Renal cortex interstitium (tissue), 11 donors: ENCODE measurements around the gene CLEC4G. TPM values are rescaled to one million over a fixed set of nuclear protein-coding genes. Genes with fewer than 3 reads are reported as not detected.
"Not testable (repeated sequence)": the region's sequence is repeated elsewhere in the genome, so short reads cannot be mapped to it uniquely, and the experiment has no call there.

Source experiments
- DNase-seq, 11 donors: peaks; one replicate each; pipeline ENCODE4 v3.0.0-alpha.2; 2013; ENCODE audit warnings: low read depth in 9 of 11, low spot score in 4 of 11; ENCODE audit errors: extremely low read depth in 1 of 11
- polyA plus RNA-seq, 3 donors: library from polyadenylated mRNA; unstranded; fragments of 120-200 nt; gene quantifications; one replicate each; pipeline ENCODE4 v1.2.1, GENCODE V29; 2013; ENCODE audit not compliant: insufficient read length in 3 of 3

CLEC4G gene
- polyA plus RNA-seq, 3 donors = 0.17 TPM; not detected in 2

DNA sequence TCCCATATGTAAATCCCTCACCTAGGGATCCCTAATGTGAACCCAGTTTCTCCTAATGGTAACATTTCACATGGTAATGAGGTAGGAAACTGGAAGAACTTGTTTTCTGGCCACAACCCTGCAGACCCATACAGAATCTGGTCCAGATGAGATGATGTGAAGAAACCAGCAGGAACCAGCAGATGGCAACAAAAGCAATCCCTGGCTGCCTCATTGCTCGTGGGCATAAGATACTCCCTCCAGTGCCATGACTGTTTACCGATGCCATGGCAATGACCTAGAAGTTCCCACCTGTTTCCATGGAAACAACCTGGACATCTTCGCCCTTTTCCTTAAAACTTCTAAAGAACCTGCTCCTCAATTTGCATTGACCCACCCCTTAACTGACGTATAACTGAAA is 16.8 kb upstream of the CLEC4G start:
- peak in 6 of 11 donors; percentile 13 to 48 (median 36) for DNase-seq

DNA sequence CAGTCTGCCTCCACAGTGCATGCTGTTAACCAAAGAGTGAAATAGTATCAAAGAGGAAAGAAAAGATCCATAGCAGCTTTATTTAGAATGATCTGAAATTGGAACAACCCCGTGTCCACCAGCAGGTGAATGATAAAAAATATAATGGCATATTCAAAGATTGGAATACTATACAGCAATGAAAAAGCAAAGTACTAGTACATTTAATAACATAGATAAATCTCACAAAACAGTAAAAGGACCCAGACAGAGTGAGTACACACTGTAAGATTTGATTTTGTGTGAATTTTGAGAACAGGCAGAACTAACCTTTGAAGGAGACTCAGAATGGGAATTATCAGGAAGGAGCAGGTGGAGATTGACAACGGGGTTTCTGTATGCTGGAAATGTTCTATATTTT is 16.3 kb upstream of the CLEC4G start:
- DNase-seq = no peak

DNA sequence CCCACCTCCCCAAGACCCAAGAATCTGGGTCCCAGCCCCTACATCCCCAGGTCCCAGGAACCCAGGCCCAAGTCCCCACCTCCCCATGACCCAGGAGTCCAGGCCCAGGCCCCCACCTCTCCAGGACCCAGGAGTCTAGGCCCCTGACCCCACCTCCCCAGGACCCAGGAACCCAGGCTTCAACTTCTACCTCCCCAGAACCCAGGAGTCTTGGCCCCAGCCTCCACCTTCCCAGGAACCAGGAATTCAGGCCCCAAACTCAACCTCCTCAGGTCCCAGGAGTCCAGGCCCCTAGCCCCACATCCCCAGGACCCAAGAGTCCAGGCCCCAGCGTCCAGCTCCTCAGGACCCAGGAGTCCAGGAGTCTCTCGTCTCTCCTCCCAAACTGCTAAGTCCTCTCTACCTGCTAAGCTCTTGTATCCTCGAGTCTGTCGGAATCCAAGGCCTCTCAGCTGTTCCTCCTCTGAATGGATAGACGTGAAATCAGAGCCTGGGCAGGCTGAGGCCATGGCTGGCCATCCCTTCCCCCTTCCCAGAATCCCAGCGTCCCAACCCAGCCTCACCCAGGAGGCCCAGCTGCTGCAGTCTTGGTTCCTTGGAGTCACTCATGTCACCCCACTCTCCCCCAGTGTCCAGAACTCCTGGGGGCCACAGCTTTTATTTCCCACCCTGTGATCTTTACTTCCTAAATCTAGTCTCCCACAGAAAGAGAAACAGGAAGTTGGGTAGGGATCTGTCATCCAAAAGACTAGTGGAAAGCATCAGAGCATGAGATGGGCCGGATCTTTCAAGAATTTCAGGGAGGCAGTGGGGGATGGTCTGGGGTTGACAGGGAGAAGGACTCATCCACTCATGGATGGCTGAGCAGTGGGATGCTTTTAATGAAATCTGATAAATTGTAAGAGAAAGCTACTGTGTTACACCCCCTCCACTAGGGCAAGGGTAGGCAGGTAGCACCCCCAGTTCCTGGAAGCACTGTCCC is 15.3 kb upstream of the CLEC4G start, which contains the start of gene CD209:
Gene CD209 (minus strand): TSS at position 632 of the 982 bp plus-strand sequence. CDS start 23 bp downstream, at position 609.
- DNase-seq = peak in 2 of 11 donors; percentile 25

DNA sequence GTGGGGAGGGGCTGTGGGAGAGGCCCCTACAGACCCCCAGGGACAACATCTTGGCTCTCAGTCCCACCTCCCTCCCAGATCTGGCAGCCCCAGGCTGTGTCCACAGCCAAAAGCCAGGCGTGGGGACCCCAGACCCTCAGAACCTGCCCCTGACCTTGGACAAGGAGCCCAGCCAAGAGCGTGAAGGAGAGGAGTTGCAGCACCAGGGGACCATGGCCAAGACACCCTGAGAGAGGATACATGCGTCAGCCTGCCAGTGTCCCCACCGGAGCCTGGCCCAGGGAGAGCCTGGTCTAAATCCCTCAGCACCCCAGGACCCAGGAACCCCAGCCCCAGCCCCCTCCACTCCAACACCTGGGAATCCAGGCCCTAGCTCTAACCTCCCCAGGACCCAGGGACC is 14.4 kb upstream of the CLEC4G start:
- DNase-seq = not testable (repeated sequence)

DNA sequence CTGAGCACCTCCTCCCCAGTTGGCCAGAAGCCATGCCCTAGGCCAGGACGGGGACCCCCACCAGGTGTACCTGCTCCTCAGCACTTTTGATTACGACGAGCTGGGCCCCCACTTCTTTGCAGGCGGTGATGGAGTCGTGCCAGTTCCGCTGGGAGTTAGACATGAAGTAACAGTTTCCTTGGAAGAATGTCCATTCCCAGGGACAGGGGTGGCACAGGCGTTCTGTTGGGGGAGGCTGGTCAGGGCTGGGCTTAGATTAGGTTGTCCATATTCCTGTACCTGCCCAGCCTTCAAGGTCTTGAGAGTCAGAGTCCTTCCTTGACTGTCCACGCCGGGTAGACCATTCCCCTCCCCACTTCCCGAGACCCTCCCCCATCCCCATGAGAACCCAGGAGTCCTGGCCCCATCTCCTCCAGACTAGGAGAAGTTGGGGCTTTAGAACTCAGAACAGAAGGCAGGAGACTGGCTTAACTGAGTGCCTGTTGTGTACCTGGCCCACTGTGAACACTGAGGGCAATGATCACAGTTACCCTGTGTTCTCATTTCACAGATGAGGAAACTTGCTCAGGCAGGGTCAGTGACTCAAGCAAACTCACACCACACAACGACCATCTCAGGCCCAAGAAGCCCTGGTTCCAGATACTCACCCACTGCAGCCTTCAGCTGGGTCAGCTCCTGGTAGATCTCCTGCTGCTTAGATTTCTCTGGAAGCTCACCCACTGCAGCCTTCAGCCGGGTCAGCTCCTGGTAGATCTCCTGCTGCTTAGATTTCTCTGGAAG is 13.2 kb upstream of the CLEC4G start:
- no peak for DNase-seq

DNA sequence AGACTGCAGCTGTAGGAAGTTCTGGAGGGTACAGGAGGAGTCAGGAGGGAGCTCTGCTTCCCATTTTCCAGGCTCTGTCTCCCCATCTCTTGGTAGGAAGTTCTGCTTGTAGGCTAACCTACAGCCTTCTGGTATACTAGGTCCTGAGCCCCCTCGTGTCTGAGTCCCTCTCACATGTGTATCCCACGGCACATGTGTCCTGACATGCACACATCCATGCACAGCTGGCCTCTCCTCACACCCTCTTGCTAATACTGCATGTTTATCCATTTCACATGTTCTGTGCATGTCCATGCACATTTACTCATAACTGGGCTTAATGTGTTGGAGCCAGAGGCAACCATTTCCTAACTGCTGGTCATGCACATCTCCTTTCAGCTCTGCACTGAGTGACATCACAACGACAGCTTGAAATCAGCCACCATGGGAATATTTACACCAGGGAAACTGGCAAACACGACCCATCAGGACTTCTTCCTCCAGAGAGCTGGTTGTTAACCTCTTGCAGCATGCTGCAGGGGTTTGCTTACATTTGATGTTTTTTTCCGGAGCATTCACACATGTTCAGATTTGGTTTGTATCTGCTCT is 12.4 kb upstream of the CLEC4G start:
- DNase-seq = no peak

DNA sequence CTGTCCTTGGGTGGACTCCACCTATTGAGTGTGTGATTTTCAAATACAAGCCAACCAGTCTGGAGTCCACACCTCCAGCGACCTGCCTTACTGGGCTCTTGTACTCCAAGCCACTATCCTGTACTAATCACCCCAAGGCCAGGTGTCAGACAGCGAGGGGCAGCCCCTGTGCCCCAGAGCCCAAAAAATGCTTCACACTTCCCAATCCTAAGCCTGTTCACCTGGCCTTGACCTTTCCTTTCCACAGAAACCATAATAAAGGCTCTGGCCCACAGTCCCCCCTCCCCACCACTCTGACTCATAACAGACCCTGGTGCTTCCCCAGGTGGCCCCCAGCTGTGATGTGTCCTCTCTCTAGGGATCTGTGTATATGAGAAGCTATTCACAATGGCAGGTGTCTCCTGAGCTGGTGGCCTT is 11.5 kb upstream of the CLEC4G start:
- no peak for DNase-seq

DNA sequence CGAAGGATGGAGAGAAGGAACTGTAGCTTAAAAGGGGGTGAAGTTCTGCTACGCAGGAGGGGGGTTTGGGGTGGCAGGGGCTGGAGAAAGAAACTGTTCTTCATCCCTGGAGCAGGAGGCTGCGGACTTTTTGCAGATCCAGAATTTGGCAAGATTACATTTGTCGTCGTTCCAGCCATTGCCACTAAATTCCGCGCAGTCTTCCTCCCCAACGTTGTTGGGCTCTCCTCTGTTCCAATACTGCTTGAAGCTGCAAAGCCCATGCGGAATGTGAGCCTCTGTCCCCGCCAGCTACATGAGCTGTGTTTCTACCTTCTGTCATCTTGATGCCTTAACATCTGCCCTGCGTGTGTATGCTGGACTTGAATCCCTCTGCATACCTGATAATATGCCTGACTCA is 11.1 kb upstream of the CLEC4G start:
- no peak for DNase-seq

DNA sequence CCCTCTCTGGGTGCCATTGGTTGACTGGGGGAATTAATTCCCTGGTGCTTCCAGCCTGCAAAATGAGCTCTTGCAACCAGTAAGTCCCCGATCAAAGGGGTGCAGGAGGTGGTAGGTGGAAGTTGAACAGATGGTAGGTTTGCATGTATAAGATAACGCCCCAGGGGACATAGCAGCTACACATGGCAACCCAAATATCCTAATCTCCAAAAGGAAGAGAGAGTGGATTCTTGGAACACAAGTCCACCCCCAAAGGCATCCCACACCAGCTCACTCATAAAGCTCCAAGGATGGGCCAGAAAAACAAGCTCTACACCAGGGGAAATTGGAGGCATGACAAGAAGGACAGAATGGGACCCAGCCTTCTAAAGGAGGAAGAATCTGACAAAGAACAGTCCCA is 10.7 kb upstream of the CLEC4G start:
- DNase-seq = no peak

DNA sequence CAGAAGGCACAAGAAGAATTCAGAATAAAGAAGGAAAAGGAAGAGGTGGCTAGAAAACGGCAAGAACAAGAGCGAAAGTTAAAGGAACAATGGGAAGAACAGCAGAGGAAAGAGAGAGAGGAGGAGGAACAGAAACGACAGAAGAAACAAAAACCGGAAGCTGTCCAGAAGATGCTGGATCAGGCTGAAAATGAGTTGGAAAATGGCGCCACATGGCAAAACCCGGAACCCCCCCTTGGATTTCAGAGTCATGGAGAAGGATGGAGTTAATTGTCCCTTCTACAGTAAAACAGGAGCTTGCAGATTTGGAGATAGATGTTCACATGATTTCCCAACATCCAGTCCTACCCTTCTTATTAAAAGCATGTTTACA is 8.8 kb upstream of the CLEC4G start:
- DNase-seq = no peak

DNA sequence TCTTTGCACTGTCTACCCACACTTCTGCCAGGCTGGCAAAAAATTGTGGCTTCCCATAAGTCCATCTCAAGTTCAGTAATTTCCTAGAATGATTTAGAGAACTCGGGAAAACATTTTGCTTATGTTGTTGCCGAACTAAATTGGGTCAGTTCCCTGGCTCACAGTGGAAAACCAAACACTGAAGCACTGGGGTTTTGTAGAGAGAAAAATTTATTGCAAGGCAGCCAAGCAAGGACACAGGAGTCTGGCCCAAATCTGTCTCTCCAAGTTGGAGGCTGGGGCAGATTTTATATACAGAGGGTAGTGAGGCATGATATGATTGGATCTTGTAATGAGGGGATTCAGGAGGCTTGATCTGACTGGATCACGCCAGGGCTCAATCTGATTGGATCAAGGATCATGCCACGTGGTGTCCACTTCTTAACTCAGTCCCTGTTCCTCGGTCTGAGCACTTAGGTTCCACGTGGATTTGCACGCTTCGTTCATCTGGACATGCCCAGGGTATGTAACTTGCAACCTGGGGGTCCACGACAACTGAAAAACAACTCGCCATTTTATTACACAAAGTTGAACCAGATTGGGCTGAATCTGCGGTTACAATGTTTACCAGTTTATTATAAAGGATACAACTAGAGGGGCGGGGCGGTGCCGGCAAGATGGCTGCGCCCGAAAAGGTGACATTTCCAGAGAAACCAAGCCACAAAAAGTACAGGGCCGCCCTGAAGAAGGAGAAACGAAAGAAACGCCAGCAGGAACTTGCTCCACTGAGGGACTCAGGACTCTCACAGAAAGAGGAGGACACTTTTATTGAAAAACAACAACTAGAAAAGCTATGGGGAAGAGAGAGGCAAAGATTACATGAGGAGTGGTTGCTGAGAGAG is 8.1 kb upstream of the CLEC4G start:
- DNase-seq = no peak

DNA sequence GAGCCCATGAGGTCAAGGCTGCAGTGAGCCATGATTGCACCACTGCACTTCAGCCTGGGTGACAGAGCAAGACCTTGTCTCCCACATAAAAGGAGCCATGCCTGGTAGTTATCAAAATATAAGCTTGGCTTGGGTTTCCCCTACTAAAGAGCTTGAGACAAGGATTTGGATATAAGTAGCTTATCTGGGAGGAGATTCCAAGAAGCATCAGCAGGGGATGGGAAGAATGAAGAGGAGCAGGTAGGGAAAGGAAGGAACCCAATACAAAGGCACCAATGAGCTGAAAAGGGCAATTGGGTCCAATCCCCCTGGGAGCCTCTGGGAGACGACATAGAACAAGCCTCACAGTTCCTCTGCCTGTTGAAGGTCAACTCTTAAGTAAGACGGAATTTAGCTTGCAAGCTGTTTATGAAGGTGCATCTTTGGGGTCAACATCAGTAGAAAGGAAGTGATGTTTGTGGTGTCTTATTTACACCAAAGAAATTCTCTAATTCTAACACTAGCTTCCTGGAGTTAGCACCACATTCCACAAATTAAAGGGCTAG is 7.4 kb upstream of the CLEC4G start:
- DNase-seq = no peak

DNA sequence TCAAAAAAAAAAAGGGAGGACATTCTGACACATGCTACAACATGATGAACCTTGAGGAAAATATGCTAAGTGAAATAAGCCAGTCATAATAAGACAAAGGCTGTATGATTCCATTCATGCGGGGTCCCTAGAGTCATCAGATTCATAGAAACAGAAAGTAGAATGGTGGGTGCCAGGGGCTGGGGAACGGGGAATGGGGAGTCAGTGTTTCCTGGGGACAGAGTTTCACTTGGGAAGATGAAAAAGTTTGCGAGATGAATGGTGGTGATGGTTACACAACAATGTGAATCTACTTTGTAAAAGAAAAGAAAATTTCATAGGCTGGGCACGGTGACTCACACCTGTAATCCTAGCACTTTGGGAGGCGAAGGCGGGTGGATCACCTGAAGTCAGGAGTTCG is 6.1 kb upstream of the CLEC4G start:
- no peak for DNase-seq

DNA sequence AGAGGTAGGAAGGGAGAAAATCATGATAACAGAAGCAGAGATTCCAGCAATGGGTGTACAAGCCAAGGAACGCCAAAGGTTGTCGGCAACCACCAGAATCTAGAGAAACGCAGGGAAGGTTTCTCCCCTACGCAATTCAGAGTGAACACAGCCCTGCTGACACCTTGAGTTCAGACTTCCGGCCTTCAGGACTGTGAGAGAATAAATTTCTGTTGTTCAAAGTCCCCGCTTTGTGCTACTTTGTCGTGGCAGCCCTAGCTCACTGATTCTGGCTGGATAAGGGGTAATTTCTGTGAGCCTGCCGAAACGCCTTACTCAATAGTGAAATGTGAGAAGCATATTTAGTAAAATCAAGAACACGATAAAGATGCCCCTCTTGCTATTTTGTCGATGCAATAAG is 5.3 kb upstream of the CLEC4G start:
- no peak for DNase-seq

DNA sequence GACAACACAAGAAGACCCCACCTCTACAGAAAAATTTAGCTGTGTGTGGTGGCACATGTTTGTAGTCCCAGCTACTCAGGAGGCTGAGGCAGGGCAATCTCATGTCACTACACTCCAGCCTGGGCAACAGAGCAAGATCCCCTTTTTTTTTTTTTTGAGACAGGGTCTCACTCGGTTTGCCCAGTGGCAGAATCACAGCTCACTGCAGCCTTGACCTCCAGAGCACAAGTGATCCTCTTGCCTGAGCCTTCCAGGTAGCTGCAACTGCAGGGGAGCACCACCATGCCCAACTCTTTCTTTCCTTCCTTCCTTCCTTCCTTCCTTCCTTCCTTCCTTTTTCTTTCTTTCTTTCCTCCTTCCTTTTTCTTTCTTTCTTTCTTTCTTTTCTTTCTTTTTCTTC is 4.2 kb upstream of the CLEC4G start:
- no peak for DNase-seq

DNA sequence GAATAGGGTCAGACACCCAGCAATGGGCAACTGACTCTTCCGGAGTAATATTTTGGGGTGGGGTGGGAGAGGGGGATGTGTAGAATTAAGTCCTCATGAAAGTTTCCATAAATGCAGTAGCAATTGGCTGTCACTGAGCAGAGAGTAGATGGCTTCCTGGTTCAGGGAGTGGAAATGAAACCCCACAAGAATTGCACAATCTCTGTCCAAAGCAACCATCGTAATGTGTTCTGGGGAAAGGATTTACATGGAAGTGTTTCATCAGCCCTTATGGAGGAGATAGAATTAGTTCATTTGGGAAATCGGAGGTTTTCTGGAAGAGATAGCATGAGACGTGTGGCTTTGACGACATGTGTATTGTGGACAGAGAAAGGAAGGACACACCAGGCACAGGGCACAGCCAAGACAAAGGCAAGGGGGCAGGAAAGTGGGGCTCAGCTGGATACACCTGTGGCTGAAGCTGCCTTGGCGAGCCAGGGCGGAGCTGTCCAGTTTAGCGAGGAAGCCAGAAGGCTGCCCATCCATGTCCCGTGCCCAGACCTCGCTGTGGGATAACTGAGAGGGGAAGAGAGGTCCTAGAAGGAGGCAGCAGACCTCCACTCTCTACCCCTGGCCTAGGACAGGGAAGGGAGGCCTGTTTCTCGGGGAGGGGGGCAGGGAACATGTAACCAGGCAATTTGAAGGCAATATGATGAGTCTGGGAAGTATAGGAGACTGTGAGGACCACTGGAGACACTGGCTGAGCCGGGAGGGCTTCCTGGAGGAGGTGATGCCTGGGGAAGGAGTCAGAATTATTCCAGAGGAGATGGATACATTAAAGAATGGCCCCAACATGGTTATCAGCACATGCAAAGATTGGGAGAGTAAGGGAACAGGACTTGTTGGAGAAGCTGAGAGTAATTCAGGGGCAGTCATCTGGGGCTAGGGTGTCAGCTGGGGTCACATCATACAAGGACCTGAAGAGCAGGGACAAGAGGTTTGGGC is 2.6 kb upstream of the CLEC4G start:
- no peak for DNase-seq

DNA sequence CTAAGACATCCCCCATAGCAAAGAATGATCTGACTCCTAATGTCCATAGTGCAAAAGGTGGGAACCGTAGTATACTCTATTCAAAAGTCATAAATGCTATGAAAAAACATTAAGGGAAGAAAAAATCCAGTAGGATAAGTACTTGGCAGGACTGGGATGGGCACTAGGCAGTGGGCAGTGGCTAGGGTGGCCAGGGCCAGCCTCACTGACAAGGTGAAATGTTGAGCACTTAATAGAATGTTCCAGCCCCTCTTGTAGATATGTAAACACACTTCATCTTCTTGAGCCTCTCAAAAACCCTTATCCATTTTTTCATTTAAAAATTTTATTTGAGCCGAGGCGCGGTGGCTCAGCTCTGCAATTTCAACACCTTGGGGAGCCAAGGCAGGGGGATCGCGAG is 1.5 kb upstream of the CLEC4G start:
- no peak for DNase-seq
